Transverse colon (tissue), 4 donors: Measurements from ENCODE around the gene UBR7.
"Not testable (repeated sequence)": the region's sequence is repeated elsewhere in the genome, so short reads cannot be mapped to it uniquely, and the experiment has no call there.

Experiments
- POLR2A ChIP-seq: fragments of 450-650 bp; IDR thresholded peaks from one replicate; pipeline ENCODE4 v1.6.1; 2016; ENCODE audit warnings: antibody characterized with exemption, mild to moderate bottlenecking, moderate library complexity
- POLR2AphosphoS5 ChIP-seq, 3 donors: sonication (generic); formaldehyde crosslinking; IDR thresholded peaks; one replicate each; pipeline ENCODE4 v1.6.1; 2016; ENCODE audit warnings: antibody characterized with exemption in 3 of 3
- TF ChIP-seq, protein P1 (sequence below), 5 experiments: fragments of 200-600 bp in 3 of 5; fragments of 450-650 bp in 2 of 5; sonication (generic) in 3 of 5; IDR thresholded peaks; 1 replicate in 2 of 5; 2 replicates in 3 of 5; pipeline ENCODE4 v1.5.1; 2016 to 2017; ENCODE audit warnings: antibody characterized with exemption in 5 of 5, inconsistent platforms in 3 of 5, mild to moderate bottlenecking in 2 of 5, moderate library complexity in 1 of 5

DNA sequence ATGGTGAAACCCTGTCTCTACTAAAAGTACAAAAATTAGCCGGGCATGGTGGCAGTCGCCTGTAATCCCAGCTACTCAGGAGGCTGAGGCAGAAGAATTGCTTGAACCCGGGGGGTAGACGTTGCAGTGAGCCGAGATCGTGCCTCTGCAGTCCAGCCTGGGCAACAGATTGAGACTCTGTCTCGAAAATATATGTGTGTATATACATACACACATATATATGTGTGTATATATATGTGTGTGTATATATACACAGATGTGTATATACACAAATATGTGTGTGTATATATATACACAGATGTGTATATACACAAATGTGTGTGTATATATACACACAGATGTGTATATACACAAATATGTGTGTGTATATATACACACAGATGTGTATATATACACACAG lies 48.7 kb upstream of the UBR7 start:
- TF ChIP-seq, protein P1, sequence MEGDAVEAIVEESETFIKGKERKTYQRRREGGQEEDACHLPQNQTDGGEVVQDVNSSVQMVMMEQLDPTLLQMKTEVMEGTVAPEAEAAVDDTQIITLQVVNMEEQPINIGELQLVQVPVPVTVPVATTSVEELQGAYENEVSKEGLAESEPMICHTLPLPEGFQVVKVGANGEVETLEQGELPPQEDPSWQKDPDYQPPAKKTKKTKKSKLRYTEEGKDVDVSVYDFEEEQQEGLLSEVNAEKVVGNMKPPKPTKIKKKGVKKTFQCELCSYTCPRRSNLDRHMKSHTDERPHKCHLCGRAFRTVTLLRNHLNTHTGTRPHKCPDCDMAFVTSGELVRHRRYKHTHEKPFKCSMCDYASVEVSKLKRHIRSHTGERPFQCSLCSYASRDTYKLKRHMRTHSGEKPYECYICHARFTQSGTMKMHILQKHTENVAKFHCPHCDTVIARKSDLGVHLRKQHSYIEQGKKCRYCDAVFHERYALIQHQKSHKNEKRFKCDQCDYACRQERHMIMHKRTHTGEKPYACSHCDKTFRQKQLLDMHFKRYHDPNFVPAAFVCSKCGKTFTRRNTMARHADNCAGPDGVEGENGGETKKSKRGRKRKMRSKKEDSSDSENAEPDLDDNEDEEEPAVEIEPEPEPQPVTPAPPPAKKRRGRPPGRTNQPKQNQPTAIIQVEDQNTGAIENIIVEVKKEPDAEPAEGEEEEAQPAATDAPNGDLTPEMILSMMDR (IDR thresholded peaks at IDR 0.05) = not testable (repeated sequence)
- TF ChIP-seq POLR2AphosphoS5 (IDR thresholded peaks at IDR 0.05); POLR2A: not testable (repeated sequence)
